Medulla oblongata (tissue), 1 donor: ENCODE measurements around the gene PRCD.
"Not testable (repeated sequence)": the region's sequence is repeated elsewhere in the genome, so short reads cannot be mapped to it uniquely, and the experiment has no call there.

Source experiments
- DNase-seq: peaks from one replicate; pipeline ENCODE4 v3.0.0-alpha.2; 2015; ENCODE audit errors: extremely low spot score

Gene PRCD

GRCh38 chr17:76504117-76504516 is 35.7 kb upstream of the PRCD start:
- no peak for DNase-seq

GRCh38 chr17:76506408-76507345 is 33.2 kb upstream of the PRCD start:
- peak; percentile 87 for DNase-seq

GRCh38 chr17:76508472-76509063 is 31.3 kb upstream of the PRCD start:
- DNase-seq, result not testable (repeated sequence)

GRCh38 chr17:76510831-76511244 is 29.0 kb upstream of the PRCD start:
- DNase-seq, result no peak

GRCh38 chr17:76511668-76512365 is 28.0 kb upstream of the PRCD start:
- no peak for DNase-seq

GRCh38 chr17:76512366-76513305 is 27.2 kb upstream of the PRCD start:
- DNase-seq, result no peak

- no peak for DNase-seq
Observed at GRCh38 chr17:76513306-76513692, 26.5 kb upstream of the PRCD start.

GRCh38 chr17:76514355-76514754 is 25.5 kb upstream of the PRCD start:
- not testable (repeated sequence) for DNase-seq

GRCh38 chr17:76515274-76515949 is 24.4 kb upstream of the PRCD start:
- DNase-seq, result peak; percentile 73

GRCh38 chr17:76517638-76518038 is 22.2 kb upstream of the PRCD start:
- DNase-seq, result no peak

- DNase-seq, result no peak
Observed at GRCh38 chr17:76519048-76519966, 20.5 kb upstream of the PRCD start.

- DNase-seq, result no peak
Observed at GRCh38 chr17:76521262-76521661, 18.6 kb upstream of the PRCD start.

GRCh38 chr17:76521683-76522082 is 18.2 kb upstream of the PRCD start:
- not testable (repeated sequence) for DNase-seq

- DNase-seq, result peak; percentile 70
Observed at GRCh38 chr17:76523084-76524037, 16.5 kb upstream of the PRCD start.

- no peak for DNase-seq
Observed at GRCh38 chr17:76524598-76525512, 15.0 kb upstream of the PRCD start.

GRCh38 chr17:76525513-76525833 is 14.4 kb upstream of the PRCD start:
- DNase-seq, result not testable (repeated sequence)

GRCh38 chr17:76527016-76527415 is 12.8 kb upstream of the PRCD start:
- not testable (repeated sequence) for DNase-seq
